GM18867 (cell line): Measurements from ENCODE around the gene DYNLT3.

Experiments
- ATAC-seq: cut with Tn5 transposase; IDR thresholded peaks from one replicate; pipeline ENCODE4 v1.9.1; 2021; ENCODE audit warnings: mild to moderate bottlenecking, moderate library complexity; ENCODE audit not compliant: unreplicated experiment

DYNLT3 gene

GRCh38 chrX:37846141-37846540, 1.2 kb downstream of the DYNLT3 start:
- no peak for ATAC-seq

GRCh38 chrX:37844622-37845021, 2.7 kb downstream of the DYNLT3 start:
- no peak for ATAC-seq

- no peak for ATAC-seq
These were observed 6.4 kb downstream of the DYNLT3 start for GRCh38 chrX:37840931-37841330.

- ATAC-seq = no peak
These were observed 12.4 kb downstream of the DYNLT3 start for GRCh38 chrX:37834937-37835336.

GRCh38 chrX:37830371-37830770, 17.0 kb downstream of the DYNLT3 start:
- ATAC-seq = no peak

- ATAC-seq = no peak
These were observed 17.6 kb downstream of the DYNLT3 start for GRCh38 chrX:37829721-37830120.

- peak; percentile 71 for ATAC-seq
These were observed 22.0 kb downstream of the DYNLT3 start for GRCh38 chrX:37825215-37825842.

- ATAC-seq = no peak
These were observed 22.7 kb downstream of the DYNLT3 start for GRCh38 chrX:37824491-37825214.

- no peak for ATAC-seq
These were observed 26.7 kb downstream of the DYNLT3 start for GRCh38 chrX:37820646-37821045.

- peak; percentile 52 for ATAC-seq
These were observed 29.3 kb downstream of the DYNLT3 start for GRCh38 chrX:37818031-37818430.

- ATAC-seq = peak; percentile 58
These were observed 29.8 kb downstream of the DYNLT3 start for GRCh38 chrX:37817579-37817978.

GRCh38 chrX:37817176-37817575, 30.2 kb downstream of the DYNLT3 start:
- ATAC-seq = no peak

- ATAC-seq = peak; percentile 24
These were observed 30.6 kb downstream of the DYNLT3 start for GRCh38 chrX:37816766-37817165.

- ATAC-seq = no peak
These were observed 32.0 kb downstream of the DYNLT3 start for GRCh38 chrX:37815366-37815765.

- no peak for ATAC-seq
These were observed 33.8 kb downstream of the DYNLT3 start for GRCh38 chrX:37813570-37813969.

- no peak for ATAC-seq
These were observed 35.3 kb downstream of the DYNLT3 start for GRCh38 chrX:37812110-37812509.

- ATAC-seq = no peak
These were observed 37.4 kb downstream of the DYNLT3 start for GRCh38 chrX:37809970-37810369.

GRCh38 chrX:37803057-37803456, 44.3 kb downstream of the DYNLT3 start:
- no peak for ATAC-seq

GRCh38 chrX:37802028-37802427, 45.3 kb downstream of the DYNLT3 start:
- no peak for ATAC-seq

- no peak for ATAC-seq
These were observed 46.7 kb downstream of the DYNLT3 start for GRCh38 chrX:37800717-37801116.

GRCh38 chrX:37799936-37800335, 47.4 kb downstream of the DYNLT3 start:
- ATAC-seq = no peak

- ATAC-seq = no peak
These were observed 50.6 kb downstream of the DYNLT3 start for GRCh38 chrX:37796805-37797204.

GRCh38 chrX:37796310-37796709, 51.1 kb downstream of the DYNLT3 start:
- ATAC-seq = no peak
